ENCODE measurements around the gene PLEK2.

GRCh38 chr14:67365476-67365875 lies 46.5 kb downstream of the PLEK2 start:
- TF ChIP-seq CTCF (IDR thresholded peaks at IDR 0.05) (no peak), POLR2AphosphoS5 (IDR thresholded peaks at IDR 0.05) (no peak), POLR2A (IDR thresholded peaks at IDR 0.05) (no peak), EP300 (IDR thresholded peaks at IDR 0.05) (no peak)
